Iris pigment epithelial cell (primary cell): ENCODE measurements around the gene SIGLECL1.

Source experiments
- DNase-seq: peaks from one replicate; pipeline ENCODE4 v3.0.0-alpha.2; 2011; ENCODE audit warnings: low read depth

SIGLECL1 gene

DNA sequence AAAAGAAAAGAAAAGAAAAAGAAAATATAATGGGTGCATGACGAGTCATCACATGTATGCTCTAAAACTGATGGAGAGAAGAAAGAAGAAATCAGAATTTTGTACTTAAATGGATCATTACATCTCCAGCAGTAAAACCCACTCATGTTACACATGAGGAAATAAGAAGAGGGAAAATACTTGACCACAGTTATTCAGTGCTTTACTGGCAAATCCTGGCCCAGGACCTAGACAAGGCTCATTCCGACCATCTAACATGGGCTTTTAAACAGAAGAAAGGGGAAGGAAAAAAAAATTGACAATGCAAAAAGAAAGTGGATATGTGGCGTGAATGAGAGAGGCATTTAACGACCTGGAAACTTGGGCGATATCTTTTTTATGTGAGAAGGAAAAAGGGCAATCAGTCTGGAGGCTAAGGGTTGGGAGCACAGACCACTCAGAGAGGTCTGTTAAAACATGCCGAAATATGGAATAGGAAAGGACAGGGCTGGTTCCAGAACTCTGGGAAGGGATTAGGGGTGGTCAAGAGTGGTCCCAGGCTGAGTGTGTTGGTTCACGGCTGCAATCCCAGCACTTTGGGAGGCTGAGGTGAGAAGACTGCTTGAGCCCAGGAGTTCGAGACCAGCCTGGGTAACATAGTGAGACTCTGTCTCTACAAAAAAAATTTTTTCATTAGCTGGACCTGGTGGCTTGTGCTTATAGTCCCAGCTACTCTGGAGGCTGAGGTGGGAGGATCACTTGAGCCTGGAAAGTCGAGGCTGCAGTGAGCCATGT, 1.6 kb downstream of the SIGLECL1 start:
- no peak for DNase-seq

DNA sequence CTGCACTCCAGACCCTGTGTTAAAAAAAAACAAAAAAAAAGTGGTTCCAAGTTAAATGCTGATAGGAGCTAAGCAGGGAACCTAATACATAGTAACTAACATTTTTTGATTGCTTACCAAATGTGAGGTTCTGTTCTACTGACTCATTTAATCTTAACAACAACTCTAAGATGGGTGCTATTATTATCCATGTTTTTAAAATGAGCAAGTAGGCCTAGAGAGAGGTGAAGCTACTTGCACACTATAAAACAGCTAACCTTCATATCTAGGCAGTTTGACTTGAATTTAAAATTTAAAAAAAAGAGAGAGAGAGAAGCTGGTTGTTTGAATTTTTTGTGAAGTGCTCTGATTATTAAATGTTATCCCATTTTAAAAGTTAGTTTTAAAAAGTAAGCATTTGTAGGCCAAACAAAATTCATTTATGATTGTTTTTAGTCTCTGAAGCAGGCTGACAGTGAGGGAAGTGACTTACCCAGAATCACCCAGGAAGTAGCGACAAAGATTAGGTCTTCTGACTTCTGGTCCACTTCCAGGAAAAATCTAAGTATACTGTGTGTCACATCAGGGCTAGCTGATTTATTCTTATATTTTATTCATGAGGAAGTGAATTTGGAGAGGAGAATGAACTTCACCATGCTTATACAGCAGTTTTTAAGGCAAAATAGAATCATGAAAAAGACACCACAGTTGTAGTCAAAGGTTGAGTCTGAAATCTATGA, 2.4 kb downstream of the SIGLECL1 start:
- DNase-seq: no peak

DNA sequence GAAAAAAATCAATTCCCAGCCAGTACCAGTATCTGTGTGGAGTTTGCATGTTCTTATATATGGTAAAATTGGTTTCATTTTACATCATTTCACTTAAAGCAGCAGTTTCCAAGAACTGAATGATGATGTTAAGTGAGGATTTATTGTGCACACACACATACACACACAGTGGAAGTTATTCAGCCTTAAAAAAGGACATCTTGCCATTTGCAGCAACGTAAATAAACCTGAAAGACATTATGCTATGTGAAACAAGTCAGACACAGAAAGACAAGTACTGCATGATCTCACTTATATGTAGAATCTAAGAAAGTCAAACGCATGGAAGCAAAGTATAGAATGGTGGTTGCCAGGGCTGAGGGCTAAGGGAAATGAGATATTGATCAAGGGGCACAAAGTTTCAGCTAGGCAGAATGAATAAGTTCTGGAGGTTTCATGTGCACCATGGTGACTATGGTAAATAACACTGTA, 5.3 kb downstream of the SIGLECL1 start:
- DNase-seq: no peak

DNA sequence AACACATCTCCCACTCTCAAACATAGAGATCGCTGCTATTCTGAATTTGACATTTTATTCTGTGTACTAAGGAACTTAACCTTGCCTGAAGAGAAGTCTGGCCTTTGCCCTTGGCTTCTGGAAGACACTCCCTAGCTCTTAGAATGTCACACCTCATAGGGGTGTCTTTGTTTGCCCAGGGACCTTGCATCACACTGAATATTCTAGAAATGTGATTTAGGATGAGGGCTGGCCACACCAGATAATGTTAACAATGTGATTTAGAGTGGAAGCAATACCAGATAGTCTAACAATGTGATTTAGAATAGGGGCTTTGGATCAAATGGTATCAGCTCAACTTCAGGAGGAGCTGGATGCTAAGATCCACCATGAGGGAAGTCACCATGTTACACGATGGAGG, 6.6 kb downstream of the SIGLECL1 start:
- no peak for DNase-seq

DNA sequence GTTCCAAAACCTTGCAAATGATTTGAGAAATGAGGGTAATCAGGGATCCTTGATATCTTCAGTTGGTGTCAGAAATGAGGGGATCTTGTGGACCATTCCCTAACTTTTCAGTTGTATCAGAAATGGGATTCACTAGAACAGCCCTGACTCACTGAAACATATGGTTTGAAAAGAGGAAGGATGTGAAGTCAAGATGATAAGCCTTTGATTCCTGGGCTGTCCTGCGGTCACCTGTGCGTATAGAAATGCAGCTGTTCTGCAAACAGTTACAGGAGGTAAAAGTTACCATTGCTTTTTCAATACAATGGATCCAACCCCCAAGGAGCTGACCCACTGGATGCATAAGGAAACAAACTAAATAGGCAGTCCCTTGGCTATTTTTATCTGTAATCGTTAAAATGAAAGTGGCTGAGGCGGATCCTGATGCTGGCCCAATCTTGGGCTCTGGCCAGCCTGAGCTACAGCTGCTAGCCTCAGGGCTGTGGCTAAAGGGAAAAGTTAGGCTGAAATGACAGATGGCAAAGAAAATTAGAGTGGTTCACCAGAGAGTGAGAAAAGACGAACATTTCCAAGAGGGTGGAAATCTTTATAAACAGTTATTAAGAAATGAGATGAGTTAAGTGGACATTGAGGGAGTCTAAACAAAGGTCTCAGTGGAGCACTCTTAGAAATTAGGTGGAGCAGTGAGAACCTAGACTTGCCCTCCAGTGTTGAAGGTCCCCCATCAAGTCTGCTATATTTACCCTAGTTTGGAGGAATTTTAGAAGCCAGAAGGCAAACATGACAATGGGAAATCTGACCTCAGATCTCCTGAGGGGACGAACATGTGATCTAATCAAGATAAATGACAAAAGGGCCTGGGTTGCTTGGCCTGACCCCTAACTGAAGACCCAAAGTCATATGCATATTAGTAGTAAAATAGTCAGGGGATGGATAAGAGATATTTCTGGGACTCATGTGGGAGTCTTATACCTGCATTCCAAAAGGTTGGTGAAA, 7.6 kb downstream of the SIGLECL1 start:
- DNase-seq: no peak

DNA sequence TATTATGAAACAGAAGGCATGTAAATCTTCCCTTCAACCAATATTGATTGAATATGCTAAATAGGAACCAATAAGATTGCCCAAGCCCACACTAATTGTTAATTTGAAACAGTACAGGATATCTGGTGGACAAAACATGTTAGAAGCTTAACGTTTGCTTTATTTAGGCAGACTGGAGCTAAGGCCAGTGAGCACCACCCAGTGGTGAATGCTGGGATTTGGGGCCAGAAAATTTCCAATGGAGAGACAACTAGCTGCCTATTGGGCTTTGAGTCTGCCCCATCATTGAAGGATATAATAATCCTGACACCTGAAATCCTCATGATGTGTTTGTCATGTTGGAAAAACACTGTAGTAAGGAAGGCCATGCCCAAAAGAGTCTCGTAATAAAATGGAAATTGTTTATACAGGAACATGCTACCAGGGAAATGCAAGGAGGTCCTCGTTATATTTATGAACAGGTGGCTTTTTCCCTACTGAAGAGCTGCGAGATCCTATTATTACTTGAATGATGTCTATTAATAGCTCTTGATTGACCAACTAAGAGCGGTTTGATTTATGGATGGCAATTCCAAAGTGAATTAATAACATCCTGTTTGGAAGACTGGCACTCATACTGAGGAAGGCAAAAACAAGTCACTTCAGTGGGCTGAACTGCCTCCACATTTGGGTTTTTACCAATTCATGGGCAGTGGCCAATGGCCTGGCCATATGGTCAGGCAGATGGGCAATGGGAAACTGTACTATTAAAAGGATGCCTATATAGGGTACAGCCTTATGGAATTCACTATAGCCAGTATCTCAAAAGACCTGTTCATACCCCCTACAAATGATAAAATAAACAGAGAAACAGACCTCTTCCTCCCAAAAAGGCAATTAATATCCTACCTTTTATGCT, 8.7 kb downstream of the SIGLECL1 start:
- DNase-seq: peak; percentile 36

DNA sequence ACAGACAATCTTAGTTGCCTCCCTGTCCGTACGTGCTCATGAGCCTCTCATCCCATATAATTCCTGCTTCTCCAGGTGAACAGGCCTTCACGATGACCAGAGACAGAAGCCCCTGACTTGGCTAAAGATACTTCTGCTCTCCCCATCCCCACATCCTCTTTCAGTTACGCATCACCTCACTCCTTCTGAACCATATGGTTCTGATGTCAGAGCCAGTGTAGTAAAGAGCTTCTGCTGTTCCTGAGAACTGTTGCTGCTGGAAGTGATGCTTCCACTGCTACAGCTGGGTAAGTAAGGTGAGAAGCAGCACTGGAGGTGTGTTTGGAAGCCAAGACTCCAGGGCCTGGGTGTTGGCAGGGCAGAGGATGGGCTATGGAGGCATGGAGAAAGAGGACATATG, 12.9 kb downstream of the SIGLECL1 start:
- DNase-seq: no peak

DNA sequence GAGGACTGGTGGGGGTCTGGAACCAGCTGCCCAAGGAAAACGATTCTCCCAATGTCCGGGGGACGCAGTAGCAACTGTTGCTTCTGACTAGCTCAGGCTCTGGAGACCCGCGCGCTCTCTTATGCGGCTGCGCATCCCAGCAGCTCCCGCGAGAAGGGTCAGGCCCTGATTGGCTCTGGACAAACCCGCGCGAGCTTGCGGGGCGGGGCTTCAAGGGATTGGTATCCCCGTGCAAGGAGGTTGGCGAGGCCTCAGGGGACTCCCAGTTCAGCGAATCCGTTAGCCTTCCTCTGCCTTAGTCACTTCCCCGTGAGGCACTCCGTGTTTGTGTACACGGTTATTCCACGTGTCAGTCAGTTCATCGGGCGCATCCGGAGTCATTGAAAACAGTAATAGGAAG, 20.2 kb downstream of the SIGLECL1 start:
- no peak for DNase-seq

DNA sequence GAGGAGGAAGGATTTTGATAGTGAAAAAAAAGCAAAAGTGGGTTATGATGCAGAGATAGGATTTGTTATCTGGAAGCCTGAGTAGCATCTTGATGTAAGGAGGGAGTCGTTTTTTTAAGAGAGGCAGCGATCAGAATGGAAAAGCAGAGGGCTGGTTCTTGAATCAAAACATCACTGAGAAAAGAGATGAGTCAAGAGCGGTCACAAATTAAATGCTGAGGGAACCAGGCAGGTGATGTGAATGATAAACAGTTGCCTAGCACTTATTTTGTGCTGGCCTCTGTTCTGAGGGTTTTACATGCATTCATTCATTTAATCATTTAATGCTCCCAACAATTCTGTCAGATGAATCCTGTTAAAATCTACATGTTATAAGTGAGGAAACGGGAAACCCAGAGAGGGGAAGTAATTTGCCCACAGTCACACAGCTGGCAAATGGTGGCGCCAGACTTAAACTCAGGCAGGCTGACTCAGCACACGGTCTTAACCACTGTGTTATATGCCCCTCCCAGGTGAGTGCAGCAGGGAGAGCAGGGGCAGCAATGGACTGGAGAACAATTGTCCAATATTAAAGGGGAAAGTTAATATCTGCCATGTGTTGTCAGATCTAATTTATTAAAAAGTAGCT, 21.4 kb downstream of the SIGLECL1 start:
- no peak for DNase-seq

DNA sequence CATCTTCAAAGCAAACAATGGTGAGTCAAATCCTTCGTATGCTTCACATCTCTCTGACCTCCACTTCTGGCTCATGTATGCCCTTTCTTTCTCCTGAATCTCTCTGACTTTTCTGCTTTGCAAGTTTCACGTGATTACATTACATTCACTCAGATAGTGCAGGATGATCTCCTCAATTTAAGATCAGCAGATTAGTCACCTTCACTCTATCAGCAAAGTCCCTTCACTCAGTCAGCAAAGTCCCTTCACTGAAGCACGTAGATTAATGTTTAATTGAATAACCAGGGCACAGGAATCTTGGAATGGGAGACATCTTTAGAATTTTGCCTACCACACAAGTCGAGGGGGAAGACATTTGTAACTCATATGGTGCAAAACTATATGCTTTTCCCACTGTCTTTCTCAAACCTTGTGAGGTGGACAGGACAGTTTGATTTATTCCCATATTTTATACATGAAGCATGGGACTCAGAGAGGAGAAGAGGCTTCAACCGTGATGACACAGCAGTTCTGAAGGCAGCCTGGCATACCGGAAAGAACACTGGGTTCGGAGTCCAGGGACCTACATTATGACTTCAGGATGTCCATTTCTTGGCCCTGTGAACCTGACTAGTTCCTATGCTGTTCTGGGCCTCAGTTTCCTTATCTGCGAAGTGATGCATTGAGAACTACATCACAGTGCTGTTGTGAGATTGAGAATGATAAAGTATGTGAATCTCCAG, 23.3 kb downstream of the SIGLECL1 start:
- DNase-seq: no peak

DNA sequence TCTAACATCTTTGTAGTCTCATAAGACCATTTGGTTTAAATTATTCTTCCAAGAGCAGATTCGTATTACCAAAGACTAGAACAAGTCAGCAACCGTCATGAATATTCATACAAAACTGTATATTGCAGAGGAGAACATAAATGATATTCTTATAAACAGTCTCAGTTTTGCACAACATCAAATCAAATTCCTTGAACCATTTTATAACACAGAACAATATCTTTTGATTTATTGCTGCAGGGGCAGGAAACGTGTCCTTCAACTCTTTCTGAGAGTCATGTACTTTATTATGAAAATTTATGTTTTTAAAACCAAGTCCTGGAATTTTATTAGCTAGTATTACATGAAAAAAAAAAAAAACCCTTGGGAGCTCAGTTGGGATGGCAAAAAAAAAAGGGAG, 26.2 kb downstream of the SIGLECL1 start:
- no peak for DNase-seq

DNA sequence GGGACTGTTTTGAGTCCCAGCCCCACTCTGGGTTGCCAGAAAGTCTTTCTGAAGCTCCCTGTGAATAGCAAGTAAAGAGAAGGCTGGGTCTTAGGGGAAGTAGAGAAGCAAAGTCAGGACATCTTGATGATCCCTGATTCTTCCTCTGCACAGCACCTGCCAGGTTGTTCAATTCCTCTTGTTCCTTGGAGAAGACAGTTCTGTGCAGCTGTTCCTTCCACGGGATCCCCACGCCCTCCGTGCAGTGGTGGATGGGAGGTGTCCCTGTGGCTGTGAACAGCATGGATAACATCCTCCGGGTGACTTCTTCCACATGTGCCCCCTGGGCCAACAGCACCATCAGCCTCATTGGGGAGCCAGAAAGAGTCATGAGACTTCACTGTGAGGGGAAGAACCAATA, 31.5 kb downstream of the SIGLECL1 start:
- DNase-seq: no peak

DNA sequence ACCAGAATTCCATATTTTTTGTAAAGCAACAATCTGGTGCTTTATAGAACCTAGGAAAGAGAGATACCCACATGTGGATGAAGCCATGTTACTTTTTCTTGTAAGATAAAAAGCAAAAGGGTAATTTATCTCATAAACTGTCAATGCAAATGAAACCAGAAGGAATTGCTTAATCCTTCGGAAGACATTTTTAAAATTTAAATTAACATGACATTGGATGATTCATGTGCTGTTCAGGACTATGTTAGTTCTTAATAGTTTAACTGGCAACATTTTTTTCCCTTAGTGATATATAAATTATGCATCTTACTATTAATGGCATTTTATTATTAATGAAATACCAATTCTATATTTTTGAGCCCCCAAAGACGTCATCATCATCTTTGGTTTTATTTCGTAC, 34.8 kb downstream of the SIGLECL1 start:
- no peak for DNase-seq

DNA sequence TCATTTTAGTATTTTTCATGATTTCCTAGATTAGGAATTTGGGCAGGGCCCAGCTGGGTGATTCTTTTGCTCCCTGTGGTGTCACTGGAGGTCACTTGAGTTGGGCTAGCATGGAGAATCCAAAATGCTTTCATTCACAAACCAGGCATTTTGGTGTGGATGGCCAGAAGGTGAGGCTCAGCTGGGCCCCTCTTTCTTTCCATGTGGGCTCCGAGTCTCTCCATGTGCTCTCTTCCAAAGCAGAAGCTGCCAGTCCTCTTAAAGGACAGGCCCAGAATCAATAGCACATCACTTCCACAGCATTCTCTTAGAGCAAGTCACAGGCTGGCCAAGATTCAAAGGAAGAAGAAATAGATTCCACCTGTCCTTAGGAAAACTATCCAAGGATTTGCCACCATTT, 38.8 kb downstream of the SIGLECL1 start:
- no peak for DNase-seq

DNA sequence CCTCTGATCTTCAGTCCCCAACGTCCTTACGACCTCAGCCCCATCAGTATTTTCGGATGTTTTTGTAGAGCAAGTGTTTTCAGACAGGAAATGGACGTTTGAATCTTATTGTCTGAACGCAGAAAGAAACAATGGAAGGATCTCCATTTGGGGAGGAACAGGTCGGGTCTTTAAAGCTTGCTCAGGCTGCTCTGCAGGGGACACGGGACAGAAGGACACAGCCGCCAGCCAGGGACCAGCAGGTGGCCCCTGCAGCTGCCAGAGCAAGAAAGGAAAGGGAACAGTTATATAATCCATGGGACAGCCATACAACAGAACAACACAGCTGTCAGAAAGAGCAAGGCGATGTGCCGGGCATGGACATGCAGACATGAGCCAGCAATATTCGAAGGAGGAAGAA, 42.1 kb downstream of the SIGLECL1 start:
- no peak for DNase-seq

DNA sequence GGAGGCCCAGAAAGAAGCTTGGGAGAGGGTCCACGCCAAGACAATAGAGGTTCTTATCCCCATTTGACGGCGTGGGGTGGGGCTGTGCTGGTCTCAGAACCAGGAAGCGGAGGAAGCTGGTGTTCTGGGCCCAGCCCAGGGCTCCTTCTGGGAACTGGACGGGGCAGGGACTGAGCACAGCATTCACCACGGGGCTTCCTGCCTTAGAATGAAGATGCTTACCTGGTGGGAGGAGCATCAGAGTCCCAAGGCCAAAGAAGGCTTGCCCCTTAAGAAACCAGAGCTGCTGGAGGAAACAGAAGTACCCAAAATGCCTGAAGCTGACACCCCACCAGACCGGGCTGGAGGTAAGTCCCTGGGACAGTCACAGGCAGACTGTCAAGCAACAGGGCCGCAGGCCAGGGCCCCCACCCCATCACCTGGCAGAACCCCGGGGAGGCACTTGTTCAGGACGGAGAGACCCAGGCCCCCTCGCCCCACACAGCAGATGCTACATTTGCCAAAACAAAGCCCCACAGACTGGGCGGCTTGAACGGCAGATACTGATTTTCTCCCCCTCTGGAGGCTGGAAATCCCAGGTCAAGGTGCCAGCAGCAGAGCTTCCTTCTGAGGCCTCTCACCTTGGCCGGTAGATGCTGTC, 42.8 kb downstream of the SIGLECL1 start:
- no peak for DNase-seq

DNA sequence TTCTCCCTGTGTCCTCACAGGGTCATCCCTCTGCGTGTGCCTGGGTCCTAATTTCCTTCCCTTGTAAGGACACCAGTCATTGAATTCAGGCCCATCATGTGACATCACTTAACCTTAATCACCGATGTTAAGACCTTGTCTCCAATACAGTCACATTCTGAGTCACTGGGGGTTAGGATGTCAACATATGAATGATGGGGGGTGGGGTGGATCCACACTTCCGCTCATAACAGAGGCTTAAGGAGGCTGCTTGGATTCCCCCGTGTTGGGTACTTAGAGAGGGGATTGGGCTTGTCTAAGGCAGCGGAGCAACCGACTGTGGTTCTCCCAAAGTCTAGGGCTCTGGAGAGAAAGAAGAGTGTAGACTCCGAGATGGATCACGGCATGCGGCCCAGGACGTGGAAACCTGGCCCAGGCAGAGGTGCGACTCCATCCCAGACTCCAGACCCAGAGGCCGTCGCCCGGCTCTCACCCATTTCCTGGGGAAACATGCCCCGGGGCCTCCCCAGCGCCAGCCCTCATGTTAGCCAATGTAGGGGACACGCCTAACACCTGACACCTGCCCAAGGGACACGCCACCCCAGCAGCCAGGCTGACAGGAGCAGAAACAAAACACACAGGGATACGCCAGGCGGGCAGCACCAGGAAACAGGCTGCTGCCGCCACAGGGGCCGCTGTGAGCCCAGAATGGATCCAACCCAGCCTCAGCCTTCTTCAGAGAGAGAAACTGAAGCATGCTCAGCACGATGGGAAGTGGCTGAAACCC, 43.5 kb downstream of the SIGLECL1 start:
- DNase-seq: no peak

DNA sequence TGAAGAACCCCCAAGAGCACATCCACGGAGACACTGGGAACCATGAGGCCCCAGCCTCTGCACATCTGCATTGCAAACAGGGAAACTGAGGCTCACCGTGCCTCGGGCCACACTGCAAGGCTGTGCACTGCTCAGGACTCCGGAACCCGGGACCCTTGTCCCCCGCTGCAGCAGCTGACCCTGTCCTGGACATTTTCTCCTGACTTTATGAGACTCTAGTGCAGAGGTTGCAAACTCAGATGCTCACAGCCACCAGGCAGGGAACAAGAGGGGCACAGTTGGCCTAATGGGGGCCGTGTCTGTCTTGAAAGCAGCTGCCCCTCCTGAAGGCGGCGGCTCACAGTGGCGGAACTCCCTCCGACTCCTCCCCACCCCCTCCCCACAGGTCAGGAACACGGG, 44.1 kb downstream of the SIGLECL1 start:
- no peak for DNase-seq
